WTC11 (cell line): ENCODE data around the gene BAIAP2L2.

ENCODE experiments used
- AFF4 ChIP-seq: sonication (generic); formaldehyde crosslinking; IDR thresholded peaks from 2 replicates; pipeline ENCODE4 v1.8.1; 2023; ENCODE audit warnings: mild to moderate bottlenecking, missing genetic modification reagents, borderline replicate concordance
- CTCF ChIP-seq: fragments of 200-600 bp; IDR thresholded peaks from 2 replicates; pipeline ENCODE4 v1.8.0; 2022; ENCODE audit warnings: antibody characterized with exemption
- KAT7 ChIP-seq: sonication (generic); formaldehyde crosslinking; IDR thresholded peaks from 2 replicates; pipeline ENCODE4 v1.8.1; 2023; ENCODE audit warnings: missing genetic modification reagents, mild to moderate bottlenecking, borderline replicate concordance
- USF2 ChIP-seq: sonication (generic); formaldehyde crosslinking; IDR thresholded peaks from 2 replicates; pipeline ENCODE4 v1.8.1; 2023; ENCODE audit warnings: mild to moderate bottlenecking, missing genetic modification reagents, moderate library complexity
- ZNF423 ChIP-seq: fragments of 250-450 bp; sonication (Bioruptor Pico); IDR thresholded peaks from 2 replicates; pipeline ENCODE4 v2.1.2; 2022; ENCODE audit warnings: mild to moderate bottlenecking, moderate library complexity

- no peak for TF ChIP-seq CTCF
- TF ChIP-seq AFF4 (CRISPR knock-in tag), result no peak
- TF ChIP-seq KAT7 (CRISPR knock-in tag), result no peak
- TF ChIP-seq USF2 (CRISPR knock-in tag), result no peak
- no peak for TF ChIP-seq ZNF423 (CRISPR knock-in tag)
These were observed 30.9 kb upstream of the BAIAP2L2 start for GRCh38 chr22:38141217-38141973.
